22Rv1 (cell line): ENCODE results near the gene ERFL.

Experiments
- H3K27ac ChIP-seq: fragments of 450-650 bp; 2 replicates; pipeline ENCODE4 v1.5.1; 2017
- CTCF ChIP-seq: fragments of 450-650 bp; IDR thresholded peaks from 2 replicates; pipeline ENCODE4 v1.5.1; 2017; ENCODE audit warnings: mild to moderate bottlenecking
- ZFX ChIP-seq: fragments of 450-650 bp; IDR thresholded peaks from 2 replicates; pipeline ENCODE4 v1.6.1; 2017; ENCODE audit warnings: antibody characterized with exemption, borderline replicate concordance

The ERFL gene

GRCh38 chr19:41908724-41909464 lies 19.4 kb downstream of the ERFL start:
- no peak for TF ChIP-seq ZFX
- no peak for TF ChIP-seq CTCF
- H3K27ac ChIP-seq = no peak overlapping the region

GRCh38 chr19:41907994-41908615 lies 20.1 kb downstream of the ERFL start:
- TF ChIP-seq CTCF = no peak
- no peak for TF ChIP-seq ZFX
- no peak overlapping the region for H3K27ac ChIP-seq

GRCh38 chr19:41906916-41907680 lies 21.2 kb downstream of the ERFL start:
- no peak for TF ChIP-seq CTCF
- no peak for TF ChIP-seq ZFX

GRCh38 chr19:41906271-41906670 lies 22.0 kb downstream of the ERFL start:
- TF ChIP-seq CTCF (no peak), ZFX (no peak)
- H3K27ac ChIP-seq = peak overlapping the region; percentile 78

More at GRCh38 chr19:41906916-41907680, 21.2 kb downstream of the ERFL start:
- peak overlapping the region; percentile 78 for H3K27ac ChIP-seq

- peak overlapping the region; percentile 78 for H3K27ac ChIP-seq
- no peak for TF ChIP-seq ZFX
These were observed 22.8 kb downstream of the ERFL start for GRCh38 chr19:41905273-41906002.

GRCh38 chr19:41904118-41904870 lies 24.0 kb downstream of the ERFL start:
- H3K27ac ChIP-seq = peak overlapping the region; percentile 78
- TF ChIP-seq CTCF (no peak), ZFX (no peak)
